ENCODE measurements around the gene ATF2.

ATF2 gene, protein sequence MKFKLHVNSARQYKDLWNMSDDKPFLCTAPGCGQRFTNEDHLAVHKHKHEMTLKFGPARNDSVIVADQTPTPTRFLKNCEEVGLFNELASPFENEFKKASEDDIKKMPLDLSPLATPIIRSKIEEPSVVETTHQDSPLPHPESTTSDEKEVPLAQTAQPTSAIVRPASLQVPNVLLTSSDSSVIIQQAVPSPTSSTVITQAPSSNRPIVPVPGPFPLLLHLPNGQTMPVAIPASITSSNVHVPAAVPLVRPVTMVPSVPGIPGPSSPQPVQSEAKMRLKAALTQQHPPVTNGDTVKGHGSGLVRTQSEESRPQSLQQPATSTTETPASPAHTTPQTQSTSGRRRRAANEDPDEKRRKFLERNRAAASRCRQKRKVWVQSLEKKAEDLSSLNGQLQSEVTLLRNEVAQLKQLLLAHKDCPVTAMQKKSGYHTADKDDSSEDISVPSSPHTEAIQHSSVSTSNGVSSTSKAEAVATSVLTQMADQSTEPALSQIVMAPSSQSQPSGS

DNA sequence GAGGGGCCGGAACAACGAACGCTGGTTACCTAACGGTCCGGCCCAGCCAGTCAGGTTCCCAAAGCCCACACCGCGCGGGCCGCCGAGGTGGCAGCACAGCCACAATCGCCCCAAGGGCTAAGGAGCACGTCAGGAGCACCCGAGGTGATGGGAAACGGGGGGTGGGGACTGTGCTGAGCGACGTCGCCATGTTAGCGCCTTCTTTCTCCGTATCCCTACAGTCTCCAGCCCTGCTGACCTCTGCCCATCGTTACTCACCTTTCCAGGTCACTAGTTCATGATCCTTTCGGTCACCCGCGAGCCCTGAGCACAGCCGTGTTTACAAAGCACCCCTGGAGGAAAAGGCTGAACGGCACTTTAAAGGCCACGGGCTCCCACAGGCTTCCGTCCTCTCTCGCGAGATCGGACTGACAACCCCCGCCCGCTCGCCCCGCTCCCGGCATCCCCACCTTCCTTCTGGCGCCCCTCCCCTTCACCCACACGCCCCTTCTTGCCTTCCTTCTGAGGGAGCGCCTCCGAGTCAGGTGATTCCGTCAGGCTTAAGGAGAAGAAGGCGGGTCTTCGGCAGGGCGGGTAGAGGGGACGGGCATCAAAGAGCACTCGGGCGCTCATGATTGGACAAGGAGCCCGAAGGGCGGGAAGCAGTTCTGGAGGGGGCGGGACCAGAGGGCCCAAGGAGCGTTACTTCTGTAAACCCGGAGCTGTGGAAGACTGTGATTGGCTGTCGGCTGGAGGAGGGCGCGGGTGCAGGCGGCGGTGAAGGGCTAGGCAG lies at the start of gene ATF2:
Gene ATF2, minus strand, starts transcription at position 412 of the 772 bp plus-strand sequence. CDS start 31,760 bp downstream, outside the sequence.
- DNase-seq, result peak; percentile 68 to 99 (median 96)

DNA sequence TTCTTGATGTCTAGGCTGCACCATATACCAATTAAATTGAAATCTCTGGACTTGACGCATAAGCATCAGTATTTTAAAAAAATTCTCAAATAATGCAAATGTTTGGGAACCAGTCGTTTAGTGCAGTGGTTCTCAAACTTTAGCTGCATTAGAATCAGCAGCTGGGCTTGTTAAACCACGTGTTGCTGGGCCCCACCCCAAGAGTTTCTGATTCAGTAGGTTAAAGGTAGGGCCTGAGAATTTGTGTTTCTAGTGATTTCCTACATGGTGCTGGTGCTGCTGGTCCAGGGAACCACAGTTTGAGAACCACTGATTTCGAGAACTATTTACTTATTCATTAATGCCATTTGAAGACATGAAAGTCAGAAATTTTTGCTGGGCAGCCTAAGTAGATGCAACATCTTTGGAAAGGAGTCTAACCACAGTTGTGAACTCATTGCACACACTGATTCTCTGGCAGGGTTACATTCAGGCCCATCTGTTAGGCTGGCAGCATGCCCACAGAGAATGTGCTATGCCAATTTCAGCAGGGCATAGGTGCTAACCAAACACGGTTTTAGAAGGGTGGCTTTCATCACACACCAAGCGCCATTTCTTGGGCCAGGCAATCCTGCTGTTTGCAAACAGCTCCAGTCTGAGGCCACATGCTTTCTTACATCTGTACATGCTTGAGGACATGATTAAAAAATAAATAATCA lies 39.9 kb upstream of the ATF2 start:
- peak in 1 of 51 donors; percentile 2 for DNase-seq

DNA sequence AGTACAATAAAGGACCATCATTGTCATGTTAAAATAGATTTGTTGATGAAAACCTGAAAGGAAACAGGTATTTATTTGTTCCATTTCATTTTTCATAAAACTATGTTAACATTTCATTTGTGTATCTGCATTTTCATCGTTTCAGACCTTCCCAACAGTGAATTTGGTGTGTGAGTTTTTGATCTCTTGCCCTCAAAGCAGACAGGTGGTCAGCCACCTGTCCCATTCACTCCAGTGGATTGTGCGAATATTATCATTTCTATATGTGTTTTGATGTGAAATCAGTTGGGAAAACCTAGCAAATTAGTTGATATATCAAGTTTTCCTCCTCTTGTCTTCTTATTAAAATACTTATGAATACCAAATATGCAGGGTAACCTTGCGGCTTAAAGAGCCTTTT lies 38.9 kb upstream of the ATF2 start:
- DNase-seq, result no peak

DNA sequence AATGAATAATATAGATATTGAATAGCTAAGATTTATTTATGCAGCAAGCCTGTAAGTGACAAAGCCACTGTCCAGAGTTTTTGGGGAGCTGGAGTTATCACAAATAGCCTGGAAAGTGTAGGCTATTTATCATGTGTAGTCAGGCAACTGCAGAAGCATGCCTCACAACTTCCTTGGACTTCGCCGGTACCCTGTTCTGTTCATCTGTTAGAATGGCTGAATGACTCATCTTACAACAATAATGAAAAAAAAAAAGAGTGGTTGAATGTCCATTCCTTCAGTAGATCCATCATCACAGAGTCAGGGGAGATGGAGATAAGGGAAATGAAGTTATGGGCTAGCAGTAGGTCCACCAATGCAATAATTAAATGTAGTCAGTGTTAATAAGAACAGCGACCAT lies 37.5 kb upstream of the ATF2 start:
- DNase-seq, result no peak

DNA sequence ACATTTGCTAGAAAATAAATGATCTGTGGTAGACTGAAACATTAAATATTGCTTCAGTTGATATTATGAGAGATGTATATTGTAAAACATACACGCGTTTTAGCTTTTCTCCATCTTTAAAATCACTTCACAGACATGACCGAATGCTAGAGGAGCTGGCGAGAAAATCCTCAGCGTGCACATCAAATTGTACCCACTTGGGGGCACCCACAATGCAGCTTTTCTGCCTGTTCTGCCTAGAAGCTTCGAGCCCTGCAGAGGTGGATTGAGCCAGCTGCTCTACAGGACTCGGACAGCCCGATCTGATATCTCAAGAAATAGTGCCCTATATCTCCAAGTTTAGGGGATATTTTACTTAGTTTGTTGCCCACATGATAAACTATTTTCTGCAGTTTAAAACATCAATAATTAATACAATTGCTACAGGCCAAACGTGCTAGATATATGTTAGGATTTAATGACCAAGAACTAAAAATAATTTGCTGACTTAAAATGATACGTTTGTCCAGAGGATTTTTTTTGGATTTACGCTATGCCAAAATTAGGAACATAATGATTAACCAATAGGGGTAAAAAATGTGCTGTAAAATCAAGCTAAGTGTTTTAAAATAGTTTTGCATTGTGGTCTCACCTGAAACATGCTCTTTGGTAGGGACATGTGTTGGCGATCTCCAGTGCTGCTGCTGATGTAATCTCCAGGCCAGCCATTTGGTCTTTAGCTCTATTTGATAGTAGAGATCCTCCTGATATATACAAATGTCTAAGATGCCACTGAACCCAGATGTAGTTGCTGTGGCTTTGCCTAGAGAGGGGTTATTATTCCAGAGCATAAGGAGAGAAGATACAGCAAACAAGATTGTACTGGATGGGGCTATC lies 35.9 kb upstream of the ATF2 start:
- peak in 26 of 51 donors; percentile 1 to 53 (median 14) for DNase-seq

DNA sequence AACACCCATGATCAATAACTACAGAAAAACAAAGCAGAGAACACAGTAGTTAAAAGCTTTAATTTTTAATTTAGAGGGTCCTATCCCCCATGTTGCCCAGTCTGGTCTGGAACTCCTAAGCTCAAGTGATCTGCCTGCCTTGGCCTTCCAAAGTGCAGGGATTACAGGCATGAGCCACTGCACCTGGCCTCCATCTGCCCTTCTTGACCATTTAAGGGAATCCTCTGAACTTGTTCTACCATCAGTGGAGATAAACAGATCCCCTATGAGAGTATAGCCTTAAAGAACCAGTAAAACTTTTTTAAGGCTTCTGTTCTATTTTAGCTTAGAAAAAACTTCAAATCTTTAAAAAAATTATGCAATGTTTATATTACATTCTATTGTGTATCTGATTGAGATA lies 27.0 kb upstream of the ATF2 start:
- DNase-seq, result no peak

DNA sequence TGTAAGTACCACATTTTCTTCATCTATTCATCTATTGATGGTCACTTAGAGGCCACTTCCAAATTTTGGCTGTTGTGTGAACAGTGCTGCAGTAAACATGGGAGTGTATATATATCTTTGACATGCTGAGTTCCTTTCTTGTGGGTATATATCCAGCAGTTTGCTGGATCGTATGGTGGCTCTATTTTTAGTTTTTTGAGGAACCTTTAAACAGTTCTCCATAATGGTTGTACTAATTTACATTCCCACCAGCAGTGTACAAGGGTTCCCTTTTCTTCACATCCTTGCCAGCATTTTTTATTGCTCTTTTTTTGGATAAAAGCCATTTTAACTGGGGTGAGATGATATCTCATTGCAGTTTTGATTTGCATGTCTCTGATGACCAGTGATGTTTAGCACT lies 20.8 kb upstream of the ATF2 start:
- DNase-seq, result no peak

DNA sequence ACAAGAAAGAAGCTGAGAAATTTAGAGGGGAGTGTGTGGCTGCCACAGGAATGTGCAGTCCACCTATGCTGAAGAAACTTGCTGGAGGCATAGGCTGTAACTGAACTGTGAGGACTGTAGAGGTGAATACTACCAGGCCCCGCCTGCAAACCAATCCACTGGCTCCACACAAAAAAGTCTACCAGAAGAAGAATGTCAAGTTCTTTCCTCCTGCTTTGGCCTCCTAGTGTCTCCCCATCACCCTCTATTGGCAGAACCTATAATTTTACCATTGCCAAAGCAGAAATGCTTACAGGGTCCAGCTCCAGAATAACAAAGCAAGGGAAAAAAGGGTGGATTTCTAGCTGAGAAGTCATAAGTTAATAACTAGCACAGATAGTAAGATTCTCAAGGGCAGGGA lies 19.4 kb upstream of the ATF2 start:
- DNase-seq, result no peak

DNA sequence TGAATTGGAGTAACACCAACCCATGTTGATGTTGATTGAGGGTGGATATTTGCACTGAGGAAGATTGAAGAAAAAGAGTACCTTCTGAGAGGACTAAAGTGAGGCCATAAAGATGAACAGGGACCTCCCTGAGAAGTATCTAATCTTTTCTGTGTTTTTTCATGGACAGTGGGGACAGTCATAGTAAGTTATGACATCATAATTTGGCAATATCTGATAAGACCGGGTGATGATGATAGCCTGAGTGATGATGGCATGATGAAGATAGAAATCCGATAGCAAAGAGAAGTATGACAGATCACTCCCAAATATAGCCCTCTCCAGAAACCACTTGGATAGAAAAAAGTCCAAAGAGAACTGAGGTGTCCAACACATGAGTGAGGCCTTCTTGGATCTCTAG lies 15.7 kb upstream of the ATF2 start:
- no peak for DNase-seq

DNA sequence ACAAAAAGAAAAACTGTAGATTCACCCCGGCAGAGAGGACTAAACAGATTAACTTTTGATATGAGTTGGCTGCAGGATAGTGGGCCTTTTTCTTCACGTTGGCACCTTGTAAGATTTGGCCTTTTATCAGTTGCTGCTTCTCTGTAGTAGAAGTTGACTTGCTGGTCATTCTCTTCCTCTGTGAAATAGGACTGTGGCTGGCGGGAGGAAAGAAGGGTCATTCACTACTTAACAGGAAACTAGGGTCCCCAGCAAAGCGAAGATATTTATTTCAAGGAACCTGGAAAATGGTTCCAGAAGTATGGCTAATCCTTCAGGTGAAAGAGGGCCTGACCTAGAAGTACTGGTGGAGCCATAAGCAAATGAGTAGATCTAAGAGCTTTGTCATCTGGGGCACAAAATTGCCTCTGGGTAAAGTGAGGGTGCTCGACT lies 13.9 kb upstream of the ATF2 start:
- no peak for DNase-seq

DNA sequence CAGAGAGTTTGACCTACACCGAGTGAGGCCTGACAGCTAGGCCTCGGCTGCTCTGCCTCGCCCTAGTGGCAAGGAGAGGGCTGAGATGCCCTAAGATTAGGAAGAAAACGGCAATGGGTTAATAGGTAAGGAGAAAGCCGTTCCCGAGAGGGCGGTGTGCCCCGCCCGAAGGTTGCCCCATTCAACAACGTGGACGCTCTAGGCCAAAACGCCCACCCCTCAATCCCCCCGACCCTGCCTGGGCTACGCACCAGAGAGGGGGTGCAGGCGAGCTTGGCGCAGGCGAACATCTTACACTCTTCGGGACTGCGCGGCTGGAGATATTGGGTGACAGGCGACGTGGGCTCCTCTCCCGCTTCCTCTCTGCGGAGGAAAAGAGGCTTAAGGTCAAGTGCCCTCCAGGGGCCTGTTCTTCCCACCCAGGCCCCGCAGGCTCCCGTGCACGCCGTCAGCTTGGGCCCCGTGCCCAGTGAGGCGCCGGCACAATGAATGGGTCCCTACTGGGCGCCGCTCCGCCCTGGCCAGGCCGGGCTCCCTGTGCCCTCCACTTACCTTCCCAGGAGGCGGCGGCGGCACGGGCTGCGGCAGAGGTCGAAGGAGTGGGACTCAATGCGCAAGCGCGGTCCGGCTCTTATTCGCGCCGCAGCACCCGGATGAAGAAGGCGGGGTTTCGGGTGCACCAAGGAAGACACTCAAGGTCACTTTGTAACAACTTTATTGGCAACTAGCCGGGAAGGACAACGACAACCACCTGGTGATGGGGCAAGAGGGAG lies 13.3 kb upstream of the ATF2 start, which contains the start of gene ATP5MC3:
Gene ATP5MC3, minus strand, starts transcription at position 607 of the 773 bp plus-strand sequence. Its CDS starts 317 bp downstream, at position 290.
- DNase-seq, result peak; percentile 62 to 94 (median 85)

DNA sequence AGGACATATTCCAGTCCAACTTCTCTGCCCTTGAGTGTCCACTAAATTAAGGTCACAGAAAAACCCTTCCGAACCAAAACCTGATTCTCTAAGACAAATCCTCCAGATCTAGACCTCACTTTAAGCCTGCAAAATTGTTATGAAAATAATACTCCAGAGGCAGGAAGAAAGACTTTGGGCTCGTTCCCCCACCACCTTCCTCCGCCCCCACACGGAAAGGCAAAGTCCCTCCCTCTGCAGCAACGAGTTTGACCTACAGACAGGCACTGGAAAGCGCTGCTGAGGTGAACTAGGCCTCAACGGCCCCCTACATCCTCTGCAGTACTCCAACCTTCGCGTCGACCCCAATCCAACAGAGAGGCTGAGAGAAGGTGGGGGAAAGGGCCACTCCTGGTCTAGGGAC lies 12.7 kb upstream of the ATF2 start:
- DNase-seq, result peak in 21 of 51 donors; percentile 4 to 57 (median 16)

DNA sequence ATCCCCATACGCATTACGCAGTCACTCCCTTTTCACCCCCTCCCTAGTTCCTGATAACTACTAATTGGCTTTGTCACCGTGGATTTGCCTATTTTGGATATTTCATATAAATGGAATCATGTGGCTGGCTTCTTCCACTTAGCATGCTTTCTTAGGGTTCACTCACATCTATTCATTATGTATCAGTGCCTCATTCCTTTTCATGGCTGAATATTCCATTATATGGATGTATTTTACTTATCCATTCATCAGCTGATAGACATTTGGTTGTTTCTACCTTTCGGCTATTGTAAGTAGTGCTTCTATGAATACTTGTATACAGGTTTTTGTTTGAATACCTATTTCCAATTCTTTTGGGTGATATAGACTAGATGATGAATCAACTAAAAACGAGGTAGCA lies 8.6 kb upstream of the ATF2 start:
- no peak for DNase-seq

DNA sequence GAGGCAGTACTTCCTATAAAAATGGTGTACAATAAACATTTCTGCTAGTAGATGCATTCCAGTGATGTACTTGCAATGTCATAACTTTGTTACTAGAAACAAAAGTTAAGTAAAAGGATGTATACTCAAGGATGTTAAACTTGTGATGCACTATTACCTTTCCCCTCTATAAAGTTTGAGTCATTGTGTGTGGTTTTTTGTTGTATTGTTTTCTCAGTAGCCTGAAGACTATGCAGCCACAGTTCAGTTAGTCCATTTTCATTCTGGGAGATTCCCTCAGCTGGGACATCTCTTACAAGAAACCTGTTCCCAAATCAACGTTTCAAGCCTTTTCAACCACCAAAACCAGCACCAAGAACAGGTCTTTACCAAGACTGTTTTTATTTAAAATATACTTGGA lies 7.9 kb upstream of the ATF2 start:
- DNase-seq, result no peak

DNA sequence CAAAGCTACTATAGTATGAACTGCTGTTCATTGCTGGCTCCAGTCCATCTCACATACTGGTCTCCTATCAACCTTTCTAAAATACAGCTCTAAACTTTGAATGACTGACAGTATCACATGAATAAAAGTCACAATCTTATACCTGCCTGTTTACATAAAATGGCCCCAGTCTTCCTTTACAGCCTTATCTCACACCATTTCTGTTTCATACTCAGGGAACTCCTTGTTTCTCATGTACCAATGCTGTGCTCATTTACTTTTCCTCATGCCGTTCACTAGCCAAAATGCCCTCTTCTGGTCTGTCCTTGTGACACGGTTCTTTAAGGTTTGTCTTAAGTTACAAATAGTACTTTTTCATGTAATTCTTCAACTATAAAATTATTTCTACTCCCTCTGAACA lies 7.3 kb upstream of the ATF2 start:
- no peak for DNase-seq

DNA sequence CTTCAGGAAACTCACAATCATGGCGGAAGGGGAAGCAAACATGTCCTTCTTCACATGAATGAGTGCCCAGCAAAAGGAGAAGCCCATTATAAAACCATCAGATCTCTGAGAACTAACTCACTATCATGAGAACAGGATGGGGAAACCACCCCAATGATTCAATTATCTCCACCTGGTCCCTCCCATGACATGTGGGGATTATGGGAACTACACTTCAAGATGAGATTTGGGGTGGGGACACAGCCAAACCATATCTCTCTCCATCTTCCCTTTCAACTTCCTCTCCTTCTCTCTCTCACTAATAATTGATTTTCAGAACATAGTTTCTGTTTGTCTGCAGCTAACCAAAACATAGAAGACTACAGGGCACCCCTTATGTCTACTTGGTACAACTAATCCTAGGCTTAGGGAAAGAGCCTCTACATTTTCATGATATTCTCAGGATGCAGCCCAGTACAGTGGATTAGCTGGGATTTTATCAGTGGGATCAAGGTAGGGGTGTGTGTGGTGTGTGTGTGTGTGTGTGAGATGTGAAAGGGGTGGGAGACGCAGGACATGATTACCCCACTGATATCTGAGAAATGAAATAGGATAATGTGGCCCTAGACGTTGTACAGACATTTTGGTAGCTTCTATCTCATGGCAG lies 2.8 kb upstream of the ATF2 start:
- no peak for DNase-seq

DNA sequence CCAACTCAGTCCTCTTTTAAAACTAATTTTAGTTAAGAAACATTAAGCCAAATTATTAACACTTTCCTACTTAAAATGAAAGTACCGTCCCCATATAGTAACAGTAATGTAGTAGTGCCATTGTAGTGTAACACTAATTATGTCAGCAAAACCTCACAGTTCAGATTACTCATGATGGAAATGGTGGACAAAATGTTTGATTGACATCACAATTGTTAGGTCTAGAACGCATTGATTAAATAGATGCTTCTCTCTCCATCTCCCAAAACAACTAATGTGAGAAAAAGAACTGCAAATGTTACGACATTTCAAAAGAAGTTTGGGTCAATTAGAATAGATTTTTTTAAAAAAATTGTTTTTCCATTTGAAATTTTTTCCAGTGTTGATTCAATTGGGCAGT lies 1.2 kb upstream of the ATF2 start:
- DNase-seq, result no peak

DNA sequence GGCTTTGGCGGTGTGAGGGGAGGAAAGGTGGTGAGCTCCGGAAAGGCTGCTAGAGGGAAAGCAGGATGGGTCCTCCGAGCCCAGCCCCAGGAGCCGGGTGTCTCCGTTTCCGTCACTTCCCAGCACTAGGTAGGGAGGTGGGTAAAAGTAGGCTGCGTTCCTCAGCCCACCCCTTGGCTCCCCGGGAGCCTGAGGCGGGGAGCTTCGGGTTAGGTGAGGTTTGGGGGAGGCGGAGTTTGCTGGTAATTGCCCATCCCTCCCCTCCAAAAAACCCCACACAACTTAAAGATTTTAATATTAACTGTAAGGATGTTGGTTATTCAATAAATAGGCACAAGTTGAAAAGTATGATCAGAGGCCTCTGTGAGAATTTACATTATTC lies 552 bp upstream of the ATF2 start:
- DNase-seq, result no peak

DNA sequence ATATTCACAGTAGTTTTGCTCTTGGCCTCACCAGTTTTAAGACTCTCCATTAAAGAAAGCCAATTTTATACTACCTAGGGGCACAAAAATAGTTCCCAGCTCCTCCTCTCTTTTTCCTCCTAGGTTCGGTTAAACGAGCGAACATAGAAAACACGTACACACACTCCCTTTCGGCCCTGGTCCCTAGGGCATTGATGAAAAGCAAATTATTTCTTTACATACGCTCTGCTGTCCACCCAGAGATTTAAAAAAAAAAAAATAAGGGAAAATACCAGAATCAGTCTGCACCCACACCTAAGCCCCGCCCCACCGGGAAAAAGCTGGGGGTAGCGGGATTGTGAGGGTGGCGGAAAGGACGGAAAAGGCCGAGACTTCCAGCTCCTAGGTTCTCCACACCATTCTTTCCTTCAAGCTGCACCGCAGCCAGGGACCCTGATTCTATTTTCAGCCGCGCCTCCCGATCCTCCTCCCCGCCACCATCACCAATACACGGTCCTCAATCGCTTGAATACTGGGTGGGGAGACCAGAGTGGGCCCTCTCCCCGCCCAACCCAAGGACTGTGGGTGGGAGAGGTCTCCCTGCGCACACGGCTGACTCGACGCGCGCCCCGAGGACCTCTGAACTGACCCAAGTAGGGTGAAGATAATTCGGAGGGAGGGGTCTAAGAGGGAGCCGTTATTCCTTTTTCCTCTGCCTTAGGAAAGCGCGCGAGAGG lies 769 bp downstream of the ATF2 start:
- DNase-seq, result peak in 23 of 51 donors; percentile 9 to 61 (median 36)
